GM12872 (cell line): ENCODE data around the gene SSX2IP.

ENCODE experiments used
- TF ChIP-seq, protein P1 (sequence below): IDR thresholded peaks from 3 replicates; pipeline ENCODE4 v1.5.1; 2011; ENCODE audit warnings: low read depth, mild to moderate bottlenecking, low read length, moderate library complexity; ENCODE audit not compliant: insufficient read depth

SSX2IP gene

DNA sequence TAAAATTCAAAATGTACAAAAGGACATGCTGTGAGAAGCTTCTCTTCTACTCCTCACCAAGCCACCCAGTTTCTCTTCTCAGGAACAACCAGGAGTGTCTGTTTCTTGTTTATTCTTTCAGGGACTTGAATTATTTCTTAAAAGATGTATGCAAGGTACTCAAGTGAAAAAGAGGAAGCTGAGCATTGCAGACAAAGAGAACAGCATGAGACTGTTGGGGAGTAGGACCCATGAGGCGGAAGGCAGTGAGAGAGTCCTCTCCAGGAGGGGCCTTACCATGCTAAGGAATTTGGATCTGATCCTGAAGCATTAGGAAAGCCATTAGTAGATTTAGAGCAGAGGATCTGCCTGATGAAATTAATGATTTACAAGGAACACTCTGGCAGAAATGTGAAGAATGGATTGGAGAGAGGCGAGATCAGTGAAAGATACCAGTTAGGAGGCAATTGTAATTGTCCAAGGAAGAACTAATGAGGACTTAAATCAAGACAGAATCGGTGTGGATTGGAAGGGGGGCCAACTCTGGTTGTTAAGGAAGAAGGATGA, 14.7 kb upstream of the SSX2IP start:
- TF ChIP-seq, protein P1, sequence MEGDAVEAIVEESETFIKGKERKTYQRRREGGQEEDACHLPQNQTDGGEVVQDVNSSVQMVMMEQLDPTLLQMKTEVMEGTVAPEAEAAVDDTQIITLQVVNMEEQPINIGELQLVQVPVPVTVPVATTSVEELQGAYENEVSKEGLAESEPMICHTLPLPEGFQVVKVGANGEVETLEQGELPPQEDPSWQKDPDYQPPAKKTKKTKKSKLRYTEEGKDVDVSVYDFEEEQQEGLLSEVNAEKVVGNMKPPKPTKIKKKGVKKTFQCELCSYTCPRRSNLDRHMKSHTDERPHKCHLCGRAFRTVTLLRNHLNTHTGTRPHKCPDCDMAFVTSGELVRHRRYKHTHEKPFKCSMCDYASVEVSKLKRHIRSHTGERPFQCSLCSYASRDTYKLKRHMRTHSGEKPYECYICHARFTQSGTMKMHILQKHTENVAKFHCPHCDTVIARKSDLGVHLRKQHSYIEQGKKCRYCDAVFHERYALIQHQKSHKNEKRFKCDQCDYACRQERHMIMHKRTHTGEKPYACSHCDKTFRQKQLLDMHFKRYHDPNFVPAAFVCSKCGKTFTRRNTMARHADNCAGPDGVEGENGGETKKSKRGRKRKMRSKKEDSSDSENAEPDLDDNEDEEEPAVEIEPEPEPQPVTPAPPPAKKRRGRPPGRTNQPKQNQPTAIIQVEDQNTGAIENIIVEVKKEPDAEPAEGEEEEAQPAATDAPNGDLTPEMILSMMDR, result no peak

DNA sequence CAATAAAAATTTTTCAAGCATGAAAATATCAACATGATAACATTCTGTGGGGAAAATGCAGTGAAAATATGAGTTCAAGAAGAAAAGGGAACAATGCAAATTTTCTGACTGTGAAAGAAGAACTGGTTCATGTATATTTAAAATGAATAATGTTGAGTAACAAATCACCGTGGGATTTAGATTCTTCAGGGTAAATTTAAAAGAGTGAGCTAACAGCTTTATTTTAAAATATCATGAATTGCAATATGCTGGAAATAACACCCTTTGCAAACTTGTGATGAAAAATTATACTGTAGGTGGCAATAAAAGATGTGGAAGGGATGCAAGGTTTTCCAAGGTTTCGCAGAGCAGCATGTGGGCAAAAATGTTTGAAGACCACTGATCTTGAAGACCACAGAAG, 13.2 kb upstream of the SSX2IP start:
- TF ChIP-seq, protein P1, result no peak

DNA sequence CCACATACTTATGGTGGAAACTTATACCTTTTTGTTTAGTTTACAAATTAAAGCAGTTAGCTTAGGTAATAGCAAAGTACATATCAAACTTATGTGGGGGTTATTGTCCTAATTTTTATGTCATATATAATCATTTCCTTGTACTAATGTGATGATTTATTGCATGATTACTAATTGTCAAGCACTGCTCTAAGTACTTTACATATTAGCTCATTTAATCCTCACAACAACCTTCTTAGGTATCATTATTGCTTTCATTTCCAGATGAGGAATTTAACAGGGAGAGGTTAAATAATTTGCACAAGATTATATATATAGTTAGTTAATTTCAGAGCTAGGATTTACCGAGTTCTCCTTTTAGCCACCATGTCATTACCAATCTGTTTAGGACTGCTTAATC, 11.9 kb upstream of the SSX2IP start:
- TF ChIP-seq, protein P1, result no peak

DNA sequence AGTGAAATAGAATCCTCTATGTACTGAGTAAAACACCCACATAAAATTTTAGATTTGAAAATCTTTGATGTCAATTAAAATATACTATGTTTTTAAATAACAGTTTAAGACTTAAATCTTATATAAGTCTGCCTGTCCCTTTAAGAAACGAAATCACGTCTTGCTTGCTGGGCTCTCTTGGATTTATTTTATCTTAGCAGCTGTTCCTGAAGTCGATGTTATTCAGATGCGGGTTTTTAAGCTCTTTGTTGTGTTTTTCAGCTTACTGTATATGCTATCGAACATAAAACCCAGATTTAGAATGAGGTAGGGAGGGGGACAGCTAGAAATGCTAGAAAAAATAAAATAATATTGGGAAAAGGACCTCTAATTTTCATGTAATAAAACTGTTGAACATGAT, 11.1 kb upstream of the SSX2IP start:
- TF ChIP-seq, protein P1, result no peak

DNA sequence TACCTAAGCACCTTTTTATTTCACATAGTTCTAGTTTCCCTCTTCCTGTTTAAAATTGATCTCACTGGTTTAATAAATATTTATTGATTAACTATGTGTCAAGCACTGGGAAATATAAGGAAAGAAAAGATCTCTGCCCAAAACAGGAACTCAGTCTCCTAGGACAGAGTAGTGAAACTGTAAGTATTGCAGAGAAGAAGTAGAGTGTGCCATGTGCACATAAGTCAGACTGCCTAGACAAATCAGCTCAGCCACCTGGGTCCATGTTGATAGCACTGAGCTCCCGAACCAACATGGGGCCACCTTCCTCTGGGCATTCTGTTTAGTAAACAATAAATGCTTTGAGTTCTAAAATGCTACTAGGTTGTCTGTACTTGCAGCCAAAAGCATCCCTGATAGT, 9.8 kb upstream of the SSX2IP start:
- TF ChIP-seq, protein P1, result no peak

DNA sequence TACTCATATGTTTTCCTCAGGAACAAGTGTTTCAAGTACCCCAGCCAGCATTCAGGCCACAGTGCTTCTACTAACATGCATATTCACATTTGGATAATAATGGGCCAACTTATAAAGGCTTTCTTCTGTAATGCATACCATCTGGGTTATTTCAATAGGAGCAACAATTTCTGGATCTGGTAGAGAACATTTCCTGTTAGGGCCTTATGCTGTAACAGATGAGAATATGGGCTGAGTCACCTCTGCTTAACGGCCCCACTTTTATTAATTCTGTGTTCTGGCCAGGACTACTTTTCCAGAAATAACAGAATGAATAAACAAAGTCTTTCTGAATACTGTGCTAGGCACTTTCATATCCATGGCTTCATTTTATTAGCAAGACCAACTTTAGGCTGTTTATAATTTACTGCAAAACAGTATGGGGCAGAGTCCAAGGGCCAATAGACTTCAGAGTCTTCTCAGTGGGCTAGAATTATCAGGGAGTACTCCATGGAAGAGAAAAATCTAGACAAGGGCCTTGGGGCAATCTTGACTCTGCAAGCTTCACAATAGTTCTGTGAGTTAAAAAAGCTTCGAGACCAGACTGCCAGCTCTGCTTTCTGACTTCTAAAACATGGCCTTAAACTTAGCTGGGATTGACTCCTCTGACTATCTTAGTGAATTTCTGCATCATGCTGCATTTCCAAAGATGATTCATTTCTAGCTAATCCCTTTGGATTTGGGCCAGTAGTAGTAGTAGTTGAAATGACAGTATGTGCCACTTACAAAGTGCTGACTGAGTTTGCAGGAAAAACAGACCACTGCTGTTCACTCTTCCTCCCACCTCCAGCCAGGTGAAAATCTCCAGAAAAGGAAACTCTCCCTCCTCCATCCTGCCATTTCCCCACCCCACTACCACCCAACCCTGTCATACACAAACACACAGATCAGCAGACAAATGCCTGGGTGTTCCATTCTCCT, 8.2 kb upstream of the SSX2IP start:
- TF ChIP-seq, protein P1, result no peak

DNA sequence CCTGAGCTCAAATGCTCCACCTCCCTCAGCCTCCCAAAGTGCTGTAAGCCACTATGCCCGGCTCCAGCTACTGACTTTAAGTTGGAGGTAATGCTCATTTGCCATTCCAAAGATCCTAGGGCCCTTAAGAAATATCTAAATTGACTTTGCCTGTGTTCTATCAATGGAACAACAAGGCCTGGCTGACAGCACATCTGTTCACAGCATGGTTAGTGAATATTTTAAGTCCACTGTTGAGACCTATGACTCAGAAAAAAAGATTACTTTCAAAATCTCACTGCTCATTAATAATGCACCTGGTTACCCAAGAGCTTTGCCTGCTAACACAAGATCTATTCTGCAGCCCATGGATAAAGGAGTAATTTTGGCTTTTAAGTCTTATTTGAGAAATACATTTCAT, 3.5 kb upstream of the SSX2IP start:
- TF ChIP-seq, protein P1, result no peak
